Esophagus muscularis mucosa (tissue), 4 donors: ENCODE measurements around the gene PM20D1.

Experiments
- EP300 ChIP-seq: sonication (generic); formaldehyde crosslinking; IDR thresholded peaks from one replicate; pipeline ENCODE4 v1.6.1; 2017; ENCODE audit warnings: antibody characterized with exemption
- POLR2A ChIP-seq: fragments of 450-650 bp; IDR thresholded peaks from one replicate; pipeline ENCODE4 v1.6.1; 2017; ENCODE audit warnings: antibody characterized with exemption, moderate library complexity, mild to moderate bottlenecking, low read depth
- POLR2AphosphoS5 ChIP-seq, 2 donors: sonication (generic); formaldehyde crosslinking; IDR thresholded peaks; one replicate each; pipeline ENCODE4 v1.6.1; 2017; ENCODE audit warnings: antibody characterized with exemption in 2 of 2
- TF ChIP-seq, protein P1 (sequence below), 3 experiments: fragments of 200-600 bp in 2 of 3; fragments of 450-650 bp in 1 of 3; sonication (generic) in 2 of 3; IDR thresholded peaks; one replicate each; pipeline ENCODE4 v1.5.1; 2017 to 2019; ENCODE audit warnings: antibody characterized with exemption in 3 of 3, mild to moderate bottlenecking in 2 of 3, moderate library complexity in 1 of 3

DNA sequence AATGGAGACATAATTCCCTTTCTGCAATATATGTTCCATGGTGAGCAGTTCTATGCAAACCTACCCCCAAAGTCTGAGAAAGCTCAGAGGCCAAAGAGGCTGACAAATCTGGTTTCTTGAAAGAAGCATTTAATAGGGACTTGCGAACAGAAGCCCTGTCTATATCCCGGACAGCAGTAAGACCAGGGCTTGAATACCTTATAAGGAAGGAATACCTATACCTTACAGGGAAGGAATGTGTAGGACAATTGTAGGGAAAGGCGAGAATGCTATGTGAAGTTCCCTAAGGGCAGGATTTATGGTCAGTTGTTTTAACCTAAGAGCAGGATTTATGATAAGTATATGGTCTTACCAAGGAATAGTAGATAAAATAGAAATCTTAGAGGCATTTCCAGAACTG, 31.9 kb downstream of the PM20D1 start:
- TF ChIP-seq, protein P1, sequence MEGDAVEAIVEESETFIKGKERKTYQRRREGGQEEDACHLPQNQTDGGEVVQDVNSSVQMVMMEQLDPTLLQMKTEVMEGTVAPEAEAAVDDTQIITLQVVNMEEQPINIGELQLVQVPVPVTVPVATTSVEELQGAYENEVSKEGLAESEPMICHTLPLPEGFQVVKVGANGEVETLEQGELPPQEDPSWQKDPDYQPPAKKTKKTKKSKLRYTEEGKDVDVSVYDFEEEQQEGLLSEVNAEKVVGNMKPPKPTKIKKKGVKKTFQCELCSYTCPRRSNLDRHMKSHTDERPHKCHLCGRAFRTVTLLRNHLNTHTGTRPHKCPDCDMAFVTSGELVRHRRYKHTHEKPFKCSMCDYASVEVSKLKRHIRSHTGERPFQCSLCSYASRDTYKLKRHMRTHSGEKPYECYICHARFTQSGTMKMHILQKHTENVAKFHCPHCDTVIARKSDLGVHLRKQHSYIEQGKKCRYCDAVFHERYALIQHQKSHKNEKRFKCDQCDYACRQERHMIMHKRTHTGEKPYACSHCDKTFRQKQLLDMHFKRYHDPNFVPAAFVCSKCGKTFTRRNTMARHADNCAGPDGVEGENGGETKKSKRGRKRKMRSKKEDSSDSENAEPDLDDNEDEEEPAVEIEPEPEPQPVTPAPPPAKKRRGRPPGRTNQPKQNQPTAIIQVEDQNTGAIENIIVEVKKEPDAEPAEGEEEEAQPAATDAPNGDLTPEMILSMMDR (IDR thresholded peaks at IDR 0.05), result no peak
- TF ChIP-seq POLR2A (no peak), POLR2AphosphoS5 (IDR thresholded peaks at IDR 0.05) (no peak), EP300 (no peak)
